ENCODE data around the gene WDR62. TPM values are rescaled to one million over a fixed set of nuclear protein-coding genes. Genes with fewer than 3 reads are reported as not detected.

The WDR62 gene
- total RNA-seq: 2.7 and 9.9 TPM in 2 replicates

DNA sequence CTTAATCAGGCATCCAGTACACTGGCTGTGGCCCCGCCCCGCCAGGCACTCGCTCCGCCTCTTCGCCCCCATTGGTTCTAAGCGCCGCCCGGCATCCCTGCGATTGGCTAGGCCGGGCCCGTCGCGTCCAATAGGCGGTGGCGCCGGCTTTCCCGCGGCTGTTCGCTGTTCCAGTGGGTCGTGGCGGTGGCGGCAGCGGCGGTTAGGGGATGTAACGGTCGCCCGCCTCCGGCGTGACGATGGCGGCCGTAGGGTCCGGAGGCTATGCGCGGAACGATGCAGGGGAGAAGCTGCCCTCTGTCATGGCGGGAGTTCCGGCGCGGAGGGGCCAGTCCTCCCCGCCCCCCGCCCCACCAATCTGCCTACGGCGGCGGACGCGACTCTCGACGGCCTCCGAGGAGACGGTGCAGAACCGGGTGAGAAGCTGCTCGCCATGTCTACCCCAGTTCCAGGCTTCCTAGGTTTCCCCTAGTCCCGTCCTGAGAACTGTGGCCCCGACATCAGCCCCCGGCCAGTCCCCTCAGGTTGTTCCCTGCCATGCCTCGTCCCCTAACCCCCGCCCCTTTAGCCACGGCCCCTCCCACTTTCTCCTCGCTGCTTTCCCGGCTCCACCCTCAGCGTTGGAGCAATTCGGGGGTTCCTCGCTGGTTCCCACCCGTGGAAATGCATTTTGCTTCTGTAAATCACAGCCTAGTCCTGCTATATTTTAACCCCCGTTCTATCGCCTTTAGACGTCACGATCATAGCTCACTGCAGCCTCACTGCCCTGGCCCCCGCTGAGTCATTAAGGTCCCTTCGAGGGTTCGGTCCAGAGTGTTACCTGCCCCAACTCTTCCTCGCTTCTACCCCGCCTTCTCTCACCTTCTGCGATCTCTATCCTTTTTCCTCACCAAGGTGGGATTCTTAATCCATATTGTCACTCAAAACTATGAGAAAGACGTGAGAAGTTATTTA lies at the start of gene WDR62:
WDR62 (plus strand) TSS at position 165 of the 954 bp plus-strand sequence; CDS start at position 240, 75 bp downstream.

DNA sequence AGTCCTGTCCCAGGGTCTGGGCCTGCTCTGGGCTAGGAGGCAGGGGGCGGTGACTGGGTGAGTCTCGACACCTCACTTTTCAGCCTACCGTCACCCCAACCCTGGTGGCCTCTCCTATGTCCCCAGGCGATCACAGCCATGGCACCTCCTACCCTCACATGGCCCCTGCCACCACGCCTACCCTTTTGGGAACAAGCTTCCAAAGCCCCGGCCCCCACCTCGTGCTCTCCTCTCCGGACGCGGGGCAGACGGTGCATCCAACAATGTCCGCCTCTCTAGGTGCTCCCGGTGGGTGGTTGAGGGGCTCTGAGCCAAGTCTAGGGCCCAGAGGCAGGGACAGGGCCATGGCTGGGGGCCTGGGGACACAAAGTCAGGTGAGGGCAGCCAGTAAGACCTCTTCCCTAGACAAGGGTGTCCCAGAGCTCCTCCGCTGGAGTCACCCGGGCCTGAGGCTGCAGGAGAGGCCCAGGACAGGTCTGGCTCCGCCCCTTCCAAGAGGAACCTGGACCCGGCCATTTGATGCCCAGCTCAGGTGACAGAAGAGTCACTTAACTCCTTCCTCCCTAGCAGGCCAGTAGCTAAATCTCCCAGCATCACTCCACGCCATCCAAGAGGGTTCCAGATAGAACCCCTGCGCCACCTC lies 46.2 kb upstream of the WDR62 start, which contains the start of gene SYNE4:
SYNE4 (minus strand) TSS at position 478 of the 643 bp plus-strand sequence; CDS start at position 346, 132 bp downstream.

DNA sequence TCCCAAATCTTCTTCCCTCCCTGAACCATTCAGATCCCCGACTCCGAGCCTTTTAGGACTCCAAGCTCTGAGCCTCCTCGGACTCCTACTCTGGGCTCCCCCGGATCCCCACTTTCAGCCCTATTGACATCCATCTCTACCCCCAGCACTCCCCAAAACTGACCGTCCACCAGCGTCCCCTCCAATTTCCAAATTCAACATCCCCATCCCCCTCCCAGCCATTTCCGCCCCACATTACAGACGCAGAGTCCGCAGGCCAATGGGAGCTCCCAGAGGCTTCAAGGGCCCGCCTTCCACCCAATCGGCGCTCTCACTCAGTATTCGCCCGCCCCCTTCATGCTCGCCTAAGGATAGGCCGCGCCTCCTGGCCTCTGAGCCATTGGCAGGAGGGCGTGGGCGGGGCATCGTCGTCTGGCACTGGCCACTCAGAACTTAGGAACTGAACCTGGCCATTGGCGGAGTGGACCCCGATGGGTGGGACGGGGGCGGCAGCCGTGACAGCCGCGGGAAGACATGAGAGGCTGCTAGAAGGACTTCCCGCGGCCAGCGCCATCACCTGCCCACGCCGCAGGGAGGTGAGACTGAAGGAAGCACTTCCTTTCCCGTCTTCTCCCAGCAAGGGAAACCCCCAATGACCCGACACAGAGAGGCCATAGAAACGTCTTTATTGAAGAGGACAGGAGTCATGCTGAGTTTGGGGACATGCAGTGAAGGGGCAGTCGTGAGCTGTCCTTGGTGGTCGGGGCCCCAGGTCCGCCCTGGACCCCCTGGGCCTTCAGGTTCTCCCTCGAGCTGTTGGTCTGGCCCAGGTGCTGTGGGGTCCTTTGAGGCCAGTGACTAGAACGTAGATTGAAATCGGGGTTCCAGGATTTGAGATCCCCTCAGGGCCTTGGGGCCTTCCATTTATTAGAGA lies 40.4 kb upstream of the WDR62 start, which contains the start of gene ALKBH6:
ALKBH6 (minus strand) TSS at position 202 of the 913 bp plus-strand sequence. CDS start 816 bp downstream, outside the sequence.

DNA sequence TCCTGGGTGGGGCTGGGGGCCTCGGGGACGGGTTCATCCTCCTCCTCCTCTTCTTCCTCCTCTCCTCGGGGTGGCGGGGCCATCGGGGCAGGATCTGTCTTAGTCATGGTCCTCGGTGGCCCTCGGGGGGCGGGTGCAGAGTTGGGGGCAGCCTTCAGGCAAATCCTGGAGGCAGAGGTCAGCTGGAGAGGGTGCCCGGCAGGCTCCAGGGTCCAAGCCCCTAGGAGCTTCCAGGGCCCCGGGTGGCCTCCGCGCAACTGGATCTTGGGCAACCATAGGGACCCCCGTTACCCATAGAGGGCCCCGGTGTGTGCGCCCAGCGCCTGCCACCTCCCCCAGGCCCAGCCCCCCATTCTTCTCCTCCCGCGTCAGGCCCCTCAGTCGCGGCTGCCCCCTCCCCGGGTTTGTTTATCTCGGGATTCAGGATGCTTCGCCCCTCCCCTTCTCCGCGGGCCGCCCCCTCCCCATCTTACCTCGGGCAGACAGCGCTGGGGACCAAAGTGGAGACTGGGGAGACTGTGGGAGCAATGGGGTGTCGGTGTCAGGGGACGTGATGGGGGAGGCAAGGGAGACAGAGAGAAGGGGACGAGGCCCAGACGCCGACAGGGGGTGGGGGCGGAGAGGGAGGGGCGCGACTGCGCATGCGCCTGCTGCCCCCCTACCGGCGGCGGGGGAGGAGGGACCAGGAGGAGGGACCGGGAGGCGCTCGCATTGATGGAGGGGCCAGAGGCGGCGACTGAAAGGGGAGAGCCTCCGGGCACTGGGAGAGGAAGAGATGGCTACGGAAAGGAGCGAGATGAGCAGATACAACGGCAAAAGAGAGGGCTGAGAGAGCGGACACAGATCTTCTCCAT lies 22.2 kb upstream of the WDR62 start, which contains the start of gene CLIP3:
CLIP3 (minus strand) TSS at position 623 of the 854 bp plus-strand sequence; CDS start at position 107, 516 bp downstream.

DNA sequence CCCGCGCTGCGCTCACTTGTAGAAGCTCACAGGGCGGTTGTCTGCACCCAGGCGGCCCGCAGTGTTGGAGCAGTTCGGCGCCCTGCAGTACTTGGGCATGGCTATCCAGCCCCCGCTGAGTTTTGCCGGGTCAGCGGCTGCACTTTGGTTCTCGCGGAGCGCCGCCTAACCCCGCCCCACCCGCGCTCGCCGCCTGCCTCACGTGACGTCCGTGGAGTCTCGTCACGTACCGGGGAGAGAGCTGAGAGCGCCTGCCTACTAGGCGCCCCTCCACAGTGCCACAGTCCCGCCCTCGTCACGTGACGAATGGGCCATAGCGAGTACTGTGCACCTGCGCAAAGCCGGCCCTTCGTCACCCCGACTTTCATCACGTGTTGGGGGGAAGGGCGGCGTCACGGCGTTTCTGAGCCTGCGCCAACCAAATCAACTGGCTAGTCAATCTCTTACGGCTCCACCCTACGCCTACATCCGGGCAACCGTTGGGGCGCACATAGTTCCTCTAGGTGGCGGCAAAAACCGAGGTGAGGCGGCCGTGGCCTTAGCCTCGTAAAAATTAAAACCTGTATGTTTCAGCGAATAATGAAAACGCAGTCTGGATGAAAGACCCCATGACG lies 471 bp upstream of the WDR62 start, which contains the start of gene THAP8:
THAP8 (minus strand) TSS at position 167 of the 614 bp plus-strand sequence; CDS start at position 99, 68 bp downstream.

DNA sequence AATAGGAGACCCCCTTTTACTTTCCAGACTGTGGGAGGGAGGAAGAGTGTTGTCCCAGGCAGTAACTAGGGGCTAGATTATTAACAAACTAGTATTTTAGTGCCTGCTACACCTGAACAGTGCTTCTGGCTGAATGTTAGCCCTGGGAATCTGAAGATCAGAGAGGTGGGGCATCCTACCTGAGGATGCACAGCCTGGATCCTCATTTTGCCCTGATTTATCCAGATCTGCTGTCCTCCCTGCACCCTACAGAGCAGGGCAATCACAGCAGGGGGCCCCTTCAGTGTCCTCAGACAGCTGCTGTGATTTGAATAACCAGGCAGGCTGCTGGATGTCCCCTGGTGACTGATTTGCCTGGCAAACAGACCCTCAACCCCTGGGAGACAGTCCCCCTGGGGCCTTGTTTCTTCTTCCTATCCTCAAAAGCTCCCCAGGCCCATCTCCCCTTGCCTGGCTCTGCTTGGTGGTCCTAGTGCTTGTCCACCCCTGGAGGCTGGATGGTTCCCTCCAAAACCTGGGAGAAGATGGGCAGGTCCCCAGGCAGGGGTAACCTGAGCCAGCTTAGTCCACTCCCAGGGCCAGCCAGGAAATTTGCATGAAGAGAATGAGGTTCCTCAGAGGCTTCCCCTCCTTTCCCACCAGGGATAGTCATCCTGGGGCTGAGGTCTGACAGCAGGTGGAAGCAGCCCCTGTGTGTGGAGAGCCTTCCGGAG lies 55.9 kb downstream of the WDR62 start, which contains the start of gene OVOL3:
OVOL3 (plus strand) TSS at position 657 of the 713 bp plus-strand sequence. CDS start 60 bp downstream, outside the sequence.

DNA sequence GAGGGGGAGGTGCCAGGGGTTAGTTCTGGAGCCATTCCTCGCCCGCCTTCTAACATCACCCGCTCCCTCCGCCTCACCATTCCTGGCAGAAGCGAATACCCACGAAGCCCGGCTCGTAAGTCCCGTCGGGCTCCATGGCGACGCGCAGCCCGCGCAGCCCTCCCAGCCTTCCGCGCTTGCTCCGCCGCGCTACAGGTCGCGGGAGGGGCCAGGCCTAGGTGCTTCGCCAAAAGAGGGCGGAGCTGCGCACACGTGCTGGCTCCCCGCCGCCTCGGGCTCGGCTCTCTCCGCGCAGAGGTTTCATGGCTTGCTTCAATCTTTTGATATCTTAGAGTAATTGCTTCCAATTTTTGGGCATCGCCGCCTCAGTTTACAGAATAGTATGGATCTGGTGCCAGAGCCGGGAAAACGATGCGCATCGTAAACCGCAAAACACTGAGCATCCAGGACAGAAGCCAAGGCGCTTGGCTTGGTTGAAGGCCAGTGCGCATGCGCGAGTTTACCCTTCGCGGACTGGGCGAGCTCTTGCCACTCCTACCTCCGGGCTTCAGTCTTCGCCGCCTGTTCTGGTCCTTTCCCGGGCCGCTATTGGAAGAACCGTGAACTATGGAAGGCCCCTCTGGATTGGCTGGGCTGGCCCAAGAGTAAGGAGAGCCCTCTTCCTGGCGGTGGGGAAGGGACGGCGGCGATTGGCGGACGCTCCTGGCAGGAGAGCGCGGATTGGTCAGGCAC lies 60.2 kb downstream of the WDR62 start, which contains the start of gene POLR2I:
POLR2I (minus strand) TSS at position 155 of the 732 bp plus-strand sequence; CDS start at position 136, 19 bp downstream.

DNA sequence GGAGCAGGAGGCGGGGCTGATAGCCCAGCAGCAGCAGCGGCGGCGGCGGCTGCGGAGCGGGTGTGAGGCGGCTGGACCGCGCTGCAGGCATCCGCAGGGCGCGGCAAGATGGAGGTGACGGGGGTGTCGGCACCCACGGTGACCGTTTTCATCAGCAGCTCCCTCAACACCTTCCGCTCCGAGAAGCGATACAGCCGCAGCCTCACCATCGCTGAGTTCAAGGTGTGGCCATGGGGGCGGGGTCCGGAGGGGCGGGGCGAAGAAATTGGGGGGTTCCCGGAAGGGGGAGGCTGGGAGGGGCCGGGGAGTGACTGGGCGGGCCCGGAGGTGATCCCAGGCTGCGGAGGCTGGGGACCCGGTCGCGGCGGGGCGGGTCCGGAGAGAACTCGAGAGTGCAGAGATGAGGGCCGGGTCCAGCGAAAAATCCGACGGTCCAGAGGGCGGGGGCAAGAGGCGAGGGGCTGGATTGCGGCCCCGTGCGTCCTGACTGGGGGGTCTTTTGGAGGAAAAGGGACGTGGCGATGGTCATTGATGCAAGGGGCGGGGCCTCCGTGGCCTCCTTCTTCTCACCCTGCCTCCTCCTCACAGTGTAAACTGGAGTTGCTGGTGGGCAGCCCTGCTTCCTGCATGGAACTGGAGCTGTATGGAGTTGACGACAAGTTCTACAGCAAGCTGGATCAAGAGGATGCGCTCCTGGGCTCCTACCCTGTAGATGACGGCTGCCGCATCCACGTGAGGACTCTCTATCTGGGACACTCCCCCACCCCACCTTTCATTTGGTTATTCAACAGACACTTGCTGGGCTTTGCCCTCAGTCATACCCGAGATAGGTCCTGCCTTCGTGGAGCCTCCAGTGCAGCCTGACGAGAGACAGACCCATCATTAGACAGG lies 61.0 kb downstream of the WDR62 start, which contains the start of gene TBCB:
TBCB (plus strand) TSS at position 16 of the 891 bp plus-strand sequence; CDS start at position 109, 93 bp downstream.

DNA sequence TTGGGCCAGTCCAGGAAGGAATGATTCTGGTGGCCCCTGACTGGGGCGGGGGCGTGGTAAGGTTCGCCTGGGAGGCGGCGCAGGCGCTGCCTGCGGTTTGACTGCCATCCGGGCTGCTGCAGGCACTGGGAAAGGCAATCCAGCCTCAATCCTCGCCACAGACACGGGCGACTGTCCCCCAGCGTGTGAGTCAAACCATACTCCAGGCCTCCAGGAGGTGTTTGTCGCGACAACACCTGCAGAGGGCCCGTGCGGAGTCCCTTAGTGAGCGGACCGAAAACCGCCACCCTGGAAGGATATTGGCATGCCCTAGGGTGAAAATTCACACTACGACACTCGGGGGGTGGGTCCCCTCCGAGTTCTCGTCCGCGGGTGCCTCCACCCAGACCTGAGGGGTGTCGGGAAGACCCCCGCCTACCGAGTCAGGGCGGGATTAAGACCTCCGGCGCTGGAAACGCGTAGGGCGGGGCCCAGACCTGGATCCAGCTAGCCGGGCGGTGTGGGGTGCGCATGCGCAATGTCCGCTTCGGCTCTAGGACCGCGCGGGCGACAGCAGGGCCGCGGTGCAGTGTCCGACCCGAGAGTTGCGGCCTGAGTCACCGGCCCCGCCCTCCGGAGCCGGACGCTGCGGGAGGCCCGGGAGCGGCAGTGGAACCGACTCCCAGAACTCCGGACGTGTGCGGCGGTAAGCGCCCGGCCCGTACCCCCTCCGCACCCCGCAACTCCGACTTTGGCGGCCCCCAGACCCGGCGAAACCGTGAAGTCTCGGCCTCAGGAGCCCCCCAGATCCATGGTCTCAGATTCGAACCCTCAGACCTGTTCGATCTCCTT lies 85.0 kb downstream of the WDR62 start, which contains the start of gene CAPNS1:
CAPNS1 (plus strand) TSS at position 594 of the 831 bp plus-strand sequence. CDS start 946 bp downstream, outside the sequence.

DNA sequence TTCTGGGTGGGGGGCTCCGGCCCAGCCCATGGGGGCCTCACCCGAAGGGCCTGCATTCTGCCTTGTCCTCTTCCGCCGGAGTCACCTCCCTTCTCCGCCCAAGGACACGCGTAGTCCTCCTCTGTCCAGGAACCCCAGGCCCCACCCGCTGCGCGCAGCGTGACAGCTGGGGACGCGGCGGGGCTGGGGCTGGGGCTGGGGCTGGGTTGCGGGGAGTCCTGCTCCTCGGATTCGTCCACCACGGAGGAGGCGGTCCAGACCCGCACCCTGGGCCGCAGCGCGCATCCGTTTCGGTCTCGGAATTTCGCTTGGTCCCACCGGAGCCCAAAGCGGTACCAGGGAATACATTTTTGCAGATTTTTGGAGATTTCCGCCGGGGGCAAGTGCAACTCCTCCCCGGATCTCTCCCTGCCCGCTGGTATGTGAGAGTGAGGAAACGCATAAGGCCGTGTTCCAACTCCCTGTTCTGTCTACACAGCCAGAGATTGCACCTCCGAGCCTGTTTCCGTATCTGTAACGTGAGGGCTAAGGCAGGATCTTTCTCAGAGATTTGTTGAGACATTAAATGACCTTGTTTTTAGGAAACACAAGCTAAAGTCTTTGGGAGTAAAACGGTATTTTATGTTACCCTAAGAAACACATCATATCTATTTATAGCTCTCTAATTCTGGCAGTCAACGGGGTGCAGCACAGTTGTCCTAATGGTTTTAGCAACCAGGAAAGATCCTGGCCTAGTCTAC lies 97.8 kb downstream of the WDR62 start, which contains the start of gene COX7A1:
COX7A1 (minus strand) TSS at position 96 of the 740 bp plus-strand sequence; CDS start at position 56, 40 bp downstream.

Other genes with a start within 250 kb of the WDR62 start
- gene PRODH2, start 242.1 kb upstream of the WDR62 start, total RNA-seq: not detected in 2 replicates
- not detected in 2 replicates for gene NPHS1, start 202.4 kb upstream of the WDR62 start, total RNA-seq
- 0.08 and 0.23 TPM in 2 replicates for gene KIRREL2, start 198.0 kb upstream of the WDR62 start, total RNA-seq
- gene APLP1, start 186.3 kb upstream of the WDR62 start, total RNA-seq: 0.42 and 2.0 TPM in 2 replicates
- 2.3 and 4.2 TPM in 2 replicates for gene NFKBID, start 154.4 kb upstream of the WDR62 start, total RNA-seq
- gene HCST, start 152.4 kb upstream of the WDR62 start, total RNA-seq: not detected in 2 replicates
- not detected in 2 replicates for gene TYROBP, start 146.6 kb upstream of the WDR62 start, total RNA-seq
- 9.1 and 12.7 TPM in 2 replicates for gene LRFN3, start 118.5 kb upstream of the WDR62 start, total RNA-seq
- 27.0 and 50.8 TPM in 2 replicates for gene SDHAF1, start 59.7 kb upstream of the WDR62 start, total RNA-seq
- gene SYNE4, start 46.1 kb upstream of the WDR62 start, total RNA-seq: 0.23 and 1.4 TPM in 2 replicates
- gene ALKBH6, start 40.7 kb upstream of the WDR62 start, total RNA-seq: 37.2 and 49.3 TPM in 2 replicates
- gene CLIP3, start 22.0 kb upstream of the WDR62 start, total RNA-seq: 0.49 and 1.0 TPM in 2 replicates
- gene THAP8, start 612 bp upstream of the WDR62 start, total RNA-seq: 2.6 and 8.1 TPM in 2 replicates
- gene OVOL3, start 56.2 kb downstream of the WDR62 start, total RNA-seq: not detected in 2 replicates
- gene POLR2I, start 60.0 kb downstream of the WDR62 start, total RNA-seq: 67.1 and 75.7 TPM in 2 replicates
- gene TBCB, start 60.6 kb downstream of the WDR62 start, total RNA-seq: 238 and 277 TPM in 2 replicates
- 290 and 371 TPM in 2 replicates for gene CAPNS1, start 85.2 kb downstream of the WDR62 start, total RNA-seq
- not detected in 2 replicates for gene COX7A1, start 97.5 kb downstream of the WDR62 start, total RNA-seq
- 1.3 and 2.2 TPM in 2 replicates for gene ZNF565, start 159.8 kb downstream of the WDR62 start, total RNA-seq
- gene ZNF146, start 160.2 kb downstream of the WDR62 start, total RNA-seq: 61.8 and 62.9 TPM in 2 replicates

Data from hair follicular keratinocyte (primary cell).